HEK293 (cell line): ENCODE results near the gene HLA-DMB.

Source experiments
- CTCF ChIA-PET: fragments of 350-600 bp; formaldehyde crosslinking; extraction: SDS; loops from one replicate; lab custom pipeline; 2021; ENCODE audit warnings: antibody characterized with exemption; lab: Yijun Ruan, JAX
- POLR2A ChIA-PET: fragments of 300-600 bp; formaldehyde crosslinking; extraction: SDS; loops from one replicate; lab custom pipeline; 2020; ENCODE audit warnings: antibody characterized with exemption, inconsistent platforms; lab: Yijun Ruan, JAX
- H3K27ac ChIP-seq: fragments of 200-500 bp; sonication (Bioruptor generic); 2 replicates; pipeline ENCODE4 v1.5.1; 2014; ENCODE audit warnings: low read depth, low read length, control low read depth, inconsistent platforms; ENCODE audit errors: extremely low read depth
- H3K36me3 ChIP-seq, 2 experiments: fragments of 200-500 bp in 1 of 2; sonication (Bioruptor generic) in 1 of 2; 1 replicate in 1 of 2; 2 replicates in 1 of 2; pipeline ENCODE4 v1.5.1; 2014 to 2017; ENCODE audit warnings: inconsistent platforms in 2 of 2, low read length in 2 of 2; ENCODE audit not compliant: control insufficient read depth in 2 of 2, insufficient read depth in 1 of 2
- H3K4me1 ChIP-seq: fragments of 200-500 bp; sonication (Bioruptor generic); 2 replicates; pipeline ENCODE4 v1.5.1; 2014; ENCODE audit warnings: mild to moderate bottlenecking, low read length, inconsistent platforms; ENCODE audit not compliant: control insufficient read depth, insufficient read depth
- H3K4me3 ChIP-seq: 2 replicates; pipeline ENCODE4 v1.5.1; 2011; ENCODE audit warnings: low read depth, mild to moderate bottlenecking, control low read depth, low read length, moderate library complexity
- H3K9me3 ChIP-seq: fragments of 200-500 bp; sonication (Bioruptor generic); 2 replicates; pipeline ENCODE4 v1.5.1; 2014; ENCODE audit warnings: low read depth, low read length, inconsistent platforms; ENCODE audit not compliant: control insufficient read depth, insufficient read depth
- ATF2 ChIP-seq: fragments of 450-650 bp; formaldehyde crosslinking; IDR thresholded peaks from 2 replicates; pipeline ENCODE4 v1.5.1; 2016; ENCODE audit warnings: missing biosample characterization, missing genetic modification characterization, low read depth
- EGR2 ChIP-seq: fragments of 450-650 bp; formaldehyde crosslinking; IDR thresholded peaks from 2 replicates; pipeline ENCODE4 v1.5.1; 2016; ENCODE audit warnings: low read depth, missing biosample characterization, missing genetic modification characterization
- HOXD13 ChIP-seq: sonication (generic); formaldehyde crosslinking; IDR thresholded peaks from 2 replicates; pipeline ENCODE4 v1.8.0; 2022; ENCODE audit warnings: missing genetic modification reagents, borderline replicate concordance
- OVOL3 ChIP-seq: fragments of 450-650 bp; formaldehyde crosslinking; IDR thresholded peaks from 2 replicates; pipeline ENCODE4 v1.5.1; 2016; ENCODE audit warnings: missing biosample characterization, missing genetic modification characterization
- REPIN1 ChIP-seq: fragments of 450-650 bp; formaldehyde crosslinking; IDR thresholded peaks from 2 replicates; pipeline ENCODE4 v1.5.1; 2017; ENCODE audit warnings: missing biosample characterization, missing genetic modification characterization, low read depth
- ZBTB20 ChIP-seq: fragments of 450-650 bp; formaldehyde crosslinking; IDR thresholded peaks from 2 replicates; pipeline ENCODE4 v1.5.1; 2016; ENCODE audit warnings: missing biosample characterization, missing genetic modification characterization
- ZBTB44 ChIP-seq: fragments of 450-650 bp; IDR thresholded peaks from 2 replicates; pipeline ENCODE4 v1.5.1; 2018; ENCODE audit warnings: missing biosample characterization, mild to moderate bottlenecking, missing genetic modification characterization
- ZEB2 ChIP-seq: fragments of 450-650 bp; formaldehyde crosslinking; IDR thresholded peaks from 2 replicates; pipeline ENCODE4 v1.5.1; 2016; ENCODE audit warnings: missing biosample characterization, missing genetic modification characterization
- ZFP3 ChIP-seq: fragments of 450-650 bp; formaldehyde crosslinking; IDR thresholded peaks from 2 replicates; pipeline ENCODE4 v1.5.1; 2016; ENCODE audit warnings: low read depth, missing biosample characterization, missing genetic modification characterization
- ZFP41 ChIP-seq: fragments of 450-650 bp; formaldehyde crosslinking; IDR thresholded peaks from 2 replicates; pipeline ENCODE4 v1.5.1; 2016; ENCODE audit warnings: missing biosample characterization, missing genetic modification characterization, borderline replicate concordance
- ZNF114 ChIP-seq: fragments of 450-650 bp; formaldehyde crosslinking; IDR thresholded peaks from 2 replicates; pipeline ENCODE4 v1.5.0; 2017; ENCODE audit warnings: missing biosample characterization, missing genetic modification characterization
- ZNF148 ChIP-seq: fragments of 450-650 bp; formaldehyde crosslinking; IDR thresholded peaks from 2 replicates; pipeline ENCODE4 v1.5.0; 2017; ENCODE audit warnings: missing biosample characterization, missing genetic modification characterization, borderline replicate concordance
- ZNF174 ChIP-seq: fragments of 450-650 bp; formaldehyde crosslinking; IDR thresholded peaks from 2 replicates; pipeline ENCODE4 v1.5.0; 2017; ENCODE audit warnings: missing biosample characterization, mild to moderate bottlenecking, missing genetic modification characterization
- ZNF18 ChIP-seq: fragments of 450-650 bp; formaldehyde crosslinking; IDR thresholded peaks from 2 replicates; pipeline ENCODE4 v1.5.1; 2016; ENCODE audit warnings: missing biosample characterization, missing genetic modification characterization
- ZNF274 ChIP-seq, 2 experiments: fragments of 200-500 bp in 1 of 2; fragments of 450-650 bp in 1 of 2; sonication (Bioruptor generic) in 1 of 2; formaldehyde crosslinking in 1 of 2; IDR thresholded peaks; 2 replicates each; pipeline versions ENCODE4 v1.5.1 to v1.6.1; 2014 to 2016; ENCODE audit warnings: borderline replicate concordance in 1 of 2, inconsistent platforms in 1 of 2, low read length in 1 of 2, missing biosample characterization in 1 of 2, missing genetic modification characterization in 1 of 2
- ZNF311 ChIP-seq: fragments of 450-650 bp; formaldehyde crosslinking; IDR thresholded peaks from 2 replicates; pipeline ENCODE4 v1.5.1; 2017; ENCODE audit warnings: missing biosample characterization, missing genetic modification characterization, borderline replicate concordance
- ZNF37A ChIP-seq: fragments of 450-650 bp; IDR thresholded peaks from 2 replicates; pipeline ENCODE4 v1.5.1; 2018; ENCODE audit warnings: missing biosample characterization, missing genetic modification characterization
- ZNF391 ChIP-seq: fragments of 450-650 bp; formaldehyde crosslinking; IDR thresholded peaks from 2 replicates; pipeline ENCODE4 v1.5.1; 2016; ENCODE audit warnings: low read depth, missing biosample characterization, missing genetic modification characterization, borderline replicate concordance
- ZNF473 ChIP-seq: fragments of 450-650 bp; formaldehyde crosslinking; IDR thresholded peaks from 2 replicates; pipeline ENCODE4 v1.5.1; 2017; ENCODE audit warnings: missing biosample characterization, missing genetic modification characterization
- ZNF501 ChIP-seq: fragments of 450-650 bp; formaldehyde crosslinking; IDR thresholded peaks from 2 replicates; pipeline ENCODE4 v1.5.1; 2016; ENCODE audit warnings: missing biosample characterization, missing genetic modification characterization
- ZNF600 ChIP-seq: fragments of 450-650 bp; formaldehyde crosslinking; IDR thresholded peaks from 2 replicates; pipeline ENCODE4 v1.5.1; 2016; ENCODE audit warnings: missing biosample characterization, missing genetic modification characterization
- ZNF626 ChIP-seq: fragments of 450-650 bp; sonication (Bioruptor Pico); formaldehyde crosslinking; IDR thresholded peaks from 2 replicates; pipeline ENCODE4 v1.5.1; 2018; ENCODE audit warnings: missing biosample characterization, missing genetic modification characterization, inconsistent platforms
- ZNF645 ChIP-seq: fragments of 450-650 bp; formaldehyde crosslinking; IDR thresholded peaks from 2 replicates; pipeline ENCODE4; 2016; ENCODE audit warnings: missing biosample characterization, missing genetic modification characterization
- ZNF658 ChIP-seq: fragments of 450-650 bp; formaldehyde crosslinking; IDR thresholded peaks from 2 replicates; pipeline ENCODE4; 2016; ENCODE audit warnings: missing biosample characterization, missing genetic modification characterization
- ZNF660 ChIP-seq: fragments of 450-650 bp; IDR thresholded peaks from 2 replicates; pipeline ENCODE4 v1.5.1; 2018; ENCODE audit warnings: missing biosample characterization, mild to moderate bottlenecking, missing genetic modification characterization
- ZNF670 ChIP-seq: fragments of 450-650 bp; formaldehyde crosslinking; IDR thresholded peaks from 2 replicates; pipeline ENCODE4 v1.5.1; 2016; ENCODE audit warnings: missing biosample characterization, missing genetic modification characterization, low read depth
- ZNF785 ChIP-seq: fragments of 450-650 bp; formaldehyde crosslinking; IDR thresholded peaks from 2 replicates; pipeline ENCODE4 v1.5.1; 2016; ENCODE audit warnings: missing biosample characterization, missing genetic modification characterization
- ZSCAN4 ChIP-seq: fragments of 450-650 bp; formaldehyde crosslinking; IDR thresholded peaks from 2 replicates; pipeline ENCODE4 v1.5.1; 2017; ENCODE audit warnings: missing biosample characterization, missing genetic modification characterization

Gene HLA-DMB

GRCh38 chr6:32977272-32977952 lies 36.6 kb upstream of the HLA-DMB start:
- peaks cover 33% of the 10 kb centered on the region for H3K4me1 ChIP-seq
- no peaks in the 10 kb centered on the region for H3K9me3 ChIP-seq
- H3K36me3 ChIP-seq: peaks cover 78 to 93% of the 10 kb centered on the region in 2 experiments
- POLR2A ChIA-PET: interaction anchor here (0.9 to 2.7 kb wide), 4 partner anchors 9 to 139 kb away, joined by 3 to 9 read pairs (median 6); partner anchors contain the start of genes BRD2 and TAP2
- H3K4me3 ChIP-seq: peak overlapping the region; percentile 10
- CTCF ChIA-PET: interaction anchor here (0.7 to 18.0 kb wide), 6 partner anchors 9 to 92 kb away, joined by 3 to 344 read pairs (median 6); partner anchors contain the start of gene HLA-DMA
- peak overlapping the region; percentile 39; the same call in 1 of the 2 replicates for H3K27ac ChIP-seq
- TF ChIP-seq HOXD13 (CRISPR knock-in tag): no peak
- TF ChIP-seq ZNF600: 0 out of 2 replicates have a peak, but pooled peaks have one; percentile 15
- TF ChIP-seq ZNF37A (tag by site-specific recombination): no peak
- no peak for TF ChIP-seq ZNF660 (tag by site-specific recombination)
- no peak for TF ChIP-seq ZNF311 (tag by site-specific recombination)
- no peak for TF ChIP-seq OVOL3
- TF ChIP-seq ZNF670 (tag by site-specific recombination): no peak
- TF ChIP-seq ZNF785 (tag by site-specific recombination): no peak
- TF ChIP-seq ZNF114 (tag by site-specific recombination): no peak
- no peak for TF ChIP-seq EGR2
- TF ChIP-seq ZBTB44: no peak
- TF ChIP-seq ZEB2 (tag by site-specific recombination): no peak
- no peak for TF ChIP-seq ZNF274 (IDR thresholded peaks at IDR 0.05; ENCODE audit: low read length)
- TF ChIP-seq ZNF274 (tag by site-specific recombination; IDR thresholded peaks at IDR 0.05; ENCODE audit: borderline replicate concordance): no peak
- no peak for TF ChIP-seq ZNF18
- TF ChIP-seq ZBTB20 (tag by site-specific recombination): no peak
- no peak for TF ChIP-seq ZNF501 (tag by site-specific recombination)
- no peak for TF ChIP-seq ZNF391
- no peak for TF ChIP-seq ZNF473 (tag by site-specific recombination)
- no peak for TF ChIP-seq ZSCAN4
- no peak for TF ChIP-seq REPIN1 (tag by site-specific recombination)
- no peak for TF ChIP-seq ZNF626 (tag by site-specific recombination)
- TF ChIP-seq ZNF658: no peak
- no peak for TF ChIP-seq ZNF645 (tag by site-specific recombination)
- TF ChIP-seq ZFP3 (tag by site-specific recombination): no peak
- TF ChIP-seq ZFP41: no peak
- no peak for TF ChIP-seq ZNF174 (tag by site-specific recombination)
- TF ChIP-seq ZNF148: no peak
- TF ChIP-seq ATF2 (tag by site-specific recombination): no peak
